GM18861 (cell line): Measurements from ENCODE around the gene DMWD.

ENCODE experiments used
- ATAC-seq: cut with Tn5 transposase; IDR thresholded peaks from one replicate; pipeline ENCODE4 v1.9.1; 2021; ENCODE audit not compliant: unreplicated experiment

DMWD gene

DNA sequence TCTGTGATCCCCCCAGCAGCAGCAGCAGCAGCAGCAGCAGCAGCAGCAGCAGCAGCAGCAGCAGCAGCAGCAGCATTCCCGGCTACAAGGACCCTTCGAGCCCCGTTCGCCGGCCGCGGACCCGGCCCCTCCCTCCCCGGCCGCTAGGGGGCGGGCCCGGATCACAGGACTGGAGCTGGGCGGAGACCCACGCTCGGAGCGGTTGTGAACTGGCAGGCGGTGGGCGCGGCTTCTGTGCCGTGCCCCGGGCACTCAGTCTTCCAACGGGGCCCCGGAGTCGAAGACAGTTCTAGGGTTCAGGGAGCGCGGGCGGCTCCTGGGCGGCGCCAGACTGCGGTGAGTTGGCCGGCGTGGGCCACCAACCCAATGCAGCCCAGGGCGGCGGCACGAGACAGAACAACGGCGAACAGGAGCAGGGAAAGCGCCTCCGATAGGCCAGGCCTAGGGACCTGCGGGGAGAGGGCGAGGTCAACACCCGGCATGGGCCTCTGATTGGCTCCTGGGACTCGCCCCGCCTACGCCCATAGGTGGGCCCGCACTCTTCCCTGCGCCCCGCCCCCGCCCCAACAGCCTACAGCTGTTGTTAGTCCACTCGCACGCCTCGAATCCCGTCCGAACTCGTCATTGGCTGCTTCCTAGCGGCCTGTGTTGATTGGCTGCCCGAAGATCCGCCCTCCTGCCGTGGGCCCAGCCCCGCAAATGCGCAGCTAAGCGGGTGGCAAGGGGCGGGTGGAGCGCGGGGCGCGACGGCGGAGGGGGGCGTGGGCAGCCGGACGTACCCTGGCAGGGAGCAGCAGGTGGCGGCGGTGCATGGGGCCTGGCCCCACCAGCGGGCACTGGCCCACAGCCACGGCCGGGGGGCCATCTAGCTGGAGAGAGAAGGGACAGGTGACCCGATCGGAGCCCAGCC lies 22.2 kb downstream of the DMWD start:
- peak; percentile 36 for ATAC-seq

DNA sequence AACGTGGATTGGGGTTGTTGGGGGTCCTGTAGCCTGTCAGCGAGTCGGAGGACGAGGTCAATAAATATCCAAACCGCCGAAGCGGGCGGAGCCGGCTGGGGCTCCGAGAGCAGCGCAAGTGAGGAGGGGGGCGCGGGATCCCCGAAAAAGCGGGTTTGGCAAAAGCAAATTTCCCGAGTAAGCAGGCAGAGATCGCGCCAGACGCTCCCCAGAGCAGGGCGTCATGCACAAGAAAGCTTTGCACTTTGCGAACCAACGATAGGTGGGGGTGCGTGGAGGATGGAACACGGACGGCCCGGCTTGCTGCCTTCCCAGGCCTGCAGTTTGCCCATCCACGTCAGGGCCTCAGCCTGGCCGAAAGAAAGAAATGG lies 22.8 kb downstream of the DMWD start:
- ATAC-seq, result no peak

DNA sequence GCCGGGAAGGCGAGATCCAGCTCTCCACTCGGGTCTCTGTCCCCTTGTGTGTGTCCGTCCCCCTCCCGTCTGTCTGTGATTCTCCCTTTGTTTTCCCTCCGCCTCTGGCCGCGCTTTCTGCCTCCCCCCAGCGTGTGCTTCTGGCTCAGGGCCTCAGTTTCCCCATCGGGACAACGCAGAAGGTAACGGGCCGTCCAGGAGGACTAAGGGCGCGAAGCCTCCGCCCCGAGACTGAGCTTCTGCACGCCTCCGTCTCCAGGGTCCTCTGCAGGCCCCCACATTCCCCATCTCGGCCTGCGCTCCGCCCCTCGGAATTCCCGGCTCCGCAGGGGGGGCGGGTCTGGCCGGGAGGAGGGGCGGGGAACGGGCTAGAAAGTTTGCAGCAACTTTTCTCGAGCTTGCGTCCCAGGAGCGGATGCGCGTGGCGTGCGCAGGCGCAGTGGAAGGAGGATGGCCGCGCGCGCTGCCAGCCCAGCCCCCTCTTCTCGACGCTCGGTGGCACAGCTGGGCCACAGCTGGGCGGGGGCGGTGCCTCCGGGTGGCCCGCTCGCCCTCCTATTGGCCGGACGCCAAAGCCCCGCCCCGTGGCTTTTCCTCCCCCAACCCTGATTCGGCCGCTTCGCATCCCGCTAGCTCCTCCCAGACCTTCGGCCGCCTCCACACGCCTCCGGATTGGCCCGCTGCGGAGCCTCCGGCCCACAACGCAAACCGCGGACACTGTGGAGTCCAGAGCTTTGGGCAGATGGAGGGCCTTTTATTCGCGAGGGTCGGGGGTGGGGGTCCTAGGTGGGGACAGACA lies 23.5 kb downstream of the DMWD start, which contains the start of gene SIX5:
Gene SIX5, minus strand, starts transcription at position 269 of the 799 bp plus-strand sequence. CDS start 408 bp downstream, outside the sequence.
- peak; percentile 44 for ATAC-seq

DNA sequence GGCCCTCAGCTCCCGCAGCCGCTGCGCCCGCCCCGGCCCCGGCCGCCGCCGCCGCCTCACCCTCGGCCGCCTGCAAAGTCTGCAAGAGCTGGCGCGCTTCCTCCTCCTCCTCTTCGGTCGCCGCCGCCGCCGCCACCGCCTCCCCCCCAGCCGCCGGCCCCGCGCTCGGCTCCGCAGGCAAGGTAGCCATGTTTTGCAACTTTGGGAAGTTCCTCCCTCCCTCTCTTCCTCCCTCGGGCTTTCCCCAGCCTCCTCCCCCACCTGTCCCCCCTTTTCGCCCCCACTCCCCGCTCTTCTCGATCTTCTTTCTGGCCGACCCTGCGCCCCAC lies 24.0 kb downstream of the DMWD start:
- ATAC-seq, result no peak

DNA sequence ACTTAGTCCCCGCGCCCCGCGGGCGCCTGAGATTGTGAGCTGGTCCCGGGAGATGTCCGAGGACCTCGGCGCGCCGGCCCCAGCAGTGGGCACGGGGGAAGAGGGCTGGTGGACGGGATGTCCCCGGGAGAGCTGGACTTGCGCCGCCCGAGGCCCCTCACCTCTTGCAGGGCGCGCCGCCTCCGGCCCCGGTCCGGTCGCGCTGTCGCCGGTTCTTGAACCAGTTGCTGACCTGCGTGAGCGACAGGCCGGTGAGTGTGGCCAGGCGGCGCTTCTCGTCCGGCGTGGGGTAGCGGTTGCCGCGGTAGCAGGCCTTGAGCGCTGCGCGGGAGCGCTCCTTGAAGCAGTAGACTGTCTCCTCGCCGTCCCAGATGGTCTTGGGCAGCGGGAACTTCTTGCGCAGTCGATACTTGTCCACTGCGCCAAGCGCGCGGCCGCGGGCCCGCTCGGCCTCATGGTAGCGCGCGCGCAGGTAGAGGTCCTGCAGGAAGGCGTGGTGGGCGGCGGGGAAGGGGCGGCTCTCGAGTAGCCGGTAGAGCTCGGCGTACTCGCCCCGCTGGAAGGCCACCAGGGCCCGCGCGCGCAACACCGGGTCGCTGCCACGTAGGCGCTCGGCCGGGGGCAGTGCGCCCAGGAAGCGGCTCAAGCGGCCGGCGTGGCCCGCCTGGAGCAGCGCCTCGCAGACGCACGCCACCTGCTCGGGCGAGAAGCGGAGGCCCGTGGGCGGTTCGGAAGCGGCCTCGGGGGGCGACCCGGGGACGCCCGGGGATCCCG lies 24.6 kb downstream of the DMWD start:
- no peak for ATAC-seq

DNA sequence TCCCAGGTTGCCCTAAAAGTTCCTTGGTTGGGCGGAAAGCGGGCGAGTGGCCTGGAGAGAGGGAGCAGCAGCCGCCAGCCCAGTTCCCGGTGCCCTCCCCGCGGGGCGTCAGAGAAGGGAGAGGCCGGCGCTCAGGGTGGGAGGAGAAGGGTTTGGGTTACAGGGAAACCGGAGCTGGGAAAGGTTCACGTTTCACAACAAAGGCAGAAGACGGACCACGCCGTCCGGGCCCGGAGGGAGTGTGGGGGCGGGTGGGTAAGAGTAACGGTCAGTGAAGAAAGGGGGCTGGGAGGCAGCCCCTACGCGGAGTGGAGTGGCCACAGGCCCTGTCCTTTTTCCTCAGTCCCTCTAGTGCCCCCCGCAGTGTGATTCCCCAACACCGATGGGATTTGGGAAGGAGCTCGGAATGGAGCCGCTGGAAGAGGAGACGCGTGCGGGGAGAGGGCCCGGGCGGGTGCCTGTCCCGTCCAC lies 25.2 kb downstream of the DMWD start:
- no peak for ATAC-seq

DNA sequence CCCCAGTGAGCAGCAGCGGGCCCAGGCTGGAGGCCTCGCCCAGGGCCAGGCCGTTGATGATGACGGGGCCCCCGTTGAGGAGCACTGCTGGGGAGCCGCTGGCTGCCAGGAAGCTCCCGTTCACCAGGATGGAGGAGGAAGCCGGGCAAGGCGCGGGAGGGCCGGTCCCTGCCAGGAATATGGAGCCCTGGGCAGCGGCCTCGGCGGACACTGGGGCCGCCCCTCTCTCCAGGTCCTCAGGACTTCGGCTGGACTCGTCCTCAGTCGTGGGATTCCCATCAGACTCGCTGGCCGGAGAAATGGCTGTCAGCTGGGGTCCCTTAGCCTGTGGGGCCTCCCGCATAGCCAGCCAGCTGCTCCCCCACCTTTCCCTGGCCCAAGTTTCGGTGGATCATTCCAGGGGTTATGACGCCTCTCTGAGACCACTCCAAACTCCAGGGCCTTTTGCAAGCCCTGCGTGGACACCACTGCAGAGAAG lies 25.7 kb downstream of the DMWD start:
- ATAC-seq, result no peak

DNA sequence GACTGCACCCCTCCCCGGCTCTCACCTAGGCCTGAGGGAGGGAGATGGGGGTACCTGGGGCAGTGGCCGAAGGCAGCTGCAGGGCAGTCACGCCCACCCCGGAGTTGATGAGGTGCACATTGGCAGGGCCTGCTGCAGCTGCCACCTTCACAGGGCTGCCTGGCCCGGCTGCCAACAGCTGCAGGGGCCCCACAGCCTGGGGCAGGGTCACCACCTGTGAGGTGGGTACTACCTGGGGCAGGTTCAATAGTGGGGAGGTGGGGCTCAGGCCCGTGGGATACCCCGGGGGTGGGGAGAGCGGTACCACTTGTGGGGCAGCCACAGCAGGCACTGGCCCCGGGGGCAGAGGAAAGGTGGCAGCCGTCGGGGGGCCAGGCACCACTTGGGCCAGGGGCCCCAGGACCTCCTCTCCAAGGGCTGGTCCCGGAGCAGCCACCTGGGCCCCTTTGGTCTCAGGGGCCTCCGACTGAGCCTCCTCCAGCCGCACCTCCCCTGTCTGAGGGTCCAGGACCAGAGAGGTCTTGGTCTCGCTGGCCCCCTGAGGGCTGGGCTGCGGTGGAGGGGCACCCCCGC lies 26.3 kb downstream of the DMWD start:
- no peak for ATAC-seq

DNA sequence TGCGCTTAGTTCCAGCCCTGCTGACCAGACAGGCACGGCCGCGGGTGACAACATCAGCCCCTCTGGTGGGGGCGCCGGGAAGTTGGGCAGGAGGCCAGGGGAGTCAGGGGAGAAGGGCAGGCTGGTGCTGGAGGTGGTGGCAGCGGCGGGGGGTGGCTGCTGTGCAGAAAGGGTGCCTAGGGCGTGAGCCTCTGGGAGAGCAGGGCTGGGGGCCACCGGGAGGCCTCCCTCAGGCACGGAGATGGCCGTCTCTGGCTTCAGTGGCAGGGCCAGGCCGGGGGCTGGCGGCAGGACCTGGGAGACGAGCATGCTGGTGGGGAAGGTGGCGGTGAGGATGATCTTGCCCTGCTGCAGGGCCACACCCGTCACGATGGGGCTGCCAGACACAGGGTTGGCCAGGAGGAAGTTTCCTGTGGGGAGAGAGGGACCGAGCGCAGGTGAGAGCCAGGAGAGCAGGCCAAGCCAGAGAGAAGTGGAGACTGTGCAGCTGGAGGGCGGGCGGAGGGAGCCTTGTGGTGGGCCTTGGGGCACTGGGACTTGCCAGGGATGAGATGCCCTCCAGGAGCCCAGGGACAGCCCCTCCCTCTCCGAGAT lies 26.8 kb downstream of the DMWD start:
- no peak for ATAC-seq

DNA sequence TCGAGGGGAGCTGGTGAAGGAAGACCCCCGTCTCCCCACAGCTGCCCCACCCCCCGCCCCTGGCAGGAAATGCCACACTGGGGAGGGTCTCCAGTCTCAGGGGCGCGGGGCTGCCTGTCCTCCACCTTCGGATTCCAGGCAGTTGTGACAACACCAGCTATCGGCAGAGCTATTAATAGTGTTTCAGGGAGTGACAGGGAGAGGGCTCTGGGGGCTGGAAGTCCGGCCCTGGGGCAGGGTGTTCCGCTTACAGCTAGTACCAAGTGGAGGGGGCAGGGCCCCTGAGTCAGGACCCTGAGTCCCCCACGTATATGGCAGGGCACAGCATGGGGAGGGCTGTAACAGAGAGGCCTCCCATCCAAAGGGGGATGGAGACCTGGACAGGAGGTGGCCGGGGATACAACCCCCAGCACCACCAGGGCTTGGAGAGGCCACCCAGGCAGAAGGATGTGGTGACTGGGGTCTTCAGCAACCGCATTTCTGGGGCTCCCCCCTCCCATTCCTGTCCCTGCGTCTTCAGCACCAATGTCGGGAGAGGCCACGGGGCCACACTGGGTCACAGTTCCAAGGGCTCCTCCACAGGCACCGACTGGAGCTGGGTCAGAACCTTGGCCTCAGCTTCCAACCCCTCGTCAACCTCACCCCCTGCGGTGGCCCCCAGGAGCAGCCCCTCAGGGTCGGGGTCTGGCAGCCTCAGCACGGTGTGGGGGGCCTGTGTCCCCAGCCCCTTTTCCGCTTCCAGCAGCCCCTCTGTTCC lies 27.5 kb downstream of the DMWD start:
- ATAC-seq, result no peak

DNA sequence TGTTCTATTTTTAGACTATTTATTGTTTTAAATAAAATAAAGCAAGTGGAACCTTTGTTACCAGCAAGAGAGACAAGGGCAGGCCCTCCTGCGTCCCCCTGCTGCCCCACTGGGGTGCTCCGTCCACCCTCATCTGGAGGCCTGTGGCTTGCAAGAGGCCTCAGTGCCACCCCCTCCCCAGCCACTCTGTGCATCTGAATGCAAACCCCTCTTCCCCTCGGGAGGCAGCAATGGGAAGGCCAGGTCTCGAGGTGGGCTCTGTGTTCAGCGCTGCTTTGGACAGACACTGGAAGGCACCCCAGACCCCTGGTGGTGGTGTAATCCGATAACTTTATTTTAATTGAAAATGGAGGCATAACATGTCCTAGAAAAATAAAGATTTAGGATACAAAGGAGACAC lies 28.2 kb downstream of the DMWD start:
- no peak for ATAC-seq

DNA sequence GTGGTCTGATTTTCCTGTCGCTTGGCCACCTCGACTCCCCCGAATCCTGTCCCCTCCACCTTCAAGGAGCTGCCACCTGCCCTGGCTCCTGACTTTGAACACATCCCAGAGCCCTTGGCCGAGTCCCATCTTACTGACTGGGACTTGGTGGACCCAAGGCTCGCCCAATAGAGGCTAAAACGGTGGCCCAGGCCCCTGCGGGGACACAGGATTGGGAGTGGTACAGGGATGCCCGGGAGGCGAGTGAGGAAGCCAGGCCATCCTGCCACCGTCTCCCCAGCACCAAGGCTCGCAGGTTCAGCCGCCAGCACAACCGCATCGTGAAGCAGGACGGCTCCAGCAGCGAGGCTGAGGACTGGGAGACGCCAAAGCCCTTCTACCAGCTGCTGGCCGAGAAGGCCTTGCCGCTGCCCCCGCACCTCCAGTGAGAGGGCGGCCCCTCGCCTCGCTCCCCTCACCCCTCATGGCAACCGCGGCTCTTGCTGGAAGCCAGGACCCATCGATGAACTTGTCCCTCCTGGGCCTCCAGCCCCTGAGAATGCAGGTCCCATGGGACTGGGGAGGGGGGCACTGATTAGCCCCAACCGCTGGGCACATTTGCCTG lies 28.9 kb downstream of the DMWD start:
- ATAC-seq, result no peak

DNA sequence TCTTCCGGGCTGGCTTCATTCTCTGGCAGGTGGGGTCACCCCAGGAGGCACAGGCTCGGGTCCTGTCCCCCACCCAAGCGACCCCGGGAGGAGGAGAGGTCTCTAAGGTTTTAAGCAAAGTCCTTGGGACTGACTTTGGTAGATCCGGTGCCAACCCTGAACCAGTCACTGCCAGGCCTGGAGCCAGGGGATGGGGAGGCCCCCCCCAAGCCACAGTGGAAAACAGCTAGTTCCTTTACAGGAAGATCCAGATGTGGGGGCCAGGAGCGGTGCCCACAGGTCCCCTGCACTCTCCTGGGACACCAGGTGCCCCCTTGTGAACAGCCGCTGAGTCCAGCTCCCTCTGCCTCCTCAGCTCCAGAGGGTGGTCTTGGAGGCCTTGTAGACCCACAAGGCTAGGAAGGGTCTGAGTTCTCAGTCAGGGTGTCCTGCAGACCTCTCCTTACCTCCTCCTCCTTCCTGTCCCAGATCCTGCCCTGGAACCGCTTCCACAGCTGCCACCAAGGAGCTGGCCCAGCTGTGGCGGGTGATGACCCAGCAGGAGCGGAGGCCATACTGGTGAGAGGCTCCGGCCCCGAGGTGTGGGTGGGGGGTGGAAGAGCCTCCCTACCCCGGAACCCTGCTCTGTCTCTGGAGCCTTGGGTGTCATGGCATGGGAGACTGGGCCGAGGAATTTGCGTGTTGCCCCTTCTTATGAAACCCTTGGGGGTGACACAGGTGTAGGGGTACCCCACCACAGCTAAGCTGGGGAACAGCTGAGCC lies 29.6 kb downstream of the DMWD start:
- ATAC-seq, result no peak

DNA sequence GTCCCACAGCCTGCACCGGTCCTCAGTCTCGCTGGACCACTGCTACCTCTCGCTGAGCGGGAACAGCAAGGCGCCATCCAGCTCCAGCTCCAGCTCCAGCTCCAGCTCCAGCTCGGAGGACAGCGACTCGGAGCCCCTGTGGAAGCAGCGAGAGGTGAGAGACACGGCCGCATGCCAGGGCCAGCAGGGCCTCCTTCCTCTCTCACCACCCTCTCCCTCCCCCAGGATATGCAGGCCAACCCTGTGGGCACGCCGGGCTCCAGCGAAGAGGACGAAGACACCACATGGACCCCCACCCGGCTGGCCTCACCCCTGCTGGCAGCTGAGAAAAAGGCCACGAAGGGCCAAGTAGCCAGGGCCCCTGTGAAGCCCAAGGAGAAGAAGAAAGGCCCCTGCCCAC lies 30.9 kb downstream of the DMWD start:
- ATAC-seq, result no peak

DNA sequence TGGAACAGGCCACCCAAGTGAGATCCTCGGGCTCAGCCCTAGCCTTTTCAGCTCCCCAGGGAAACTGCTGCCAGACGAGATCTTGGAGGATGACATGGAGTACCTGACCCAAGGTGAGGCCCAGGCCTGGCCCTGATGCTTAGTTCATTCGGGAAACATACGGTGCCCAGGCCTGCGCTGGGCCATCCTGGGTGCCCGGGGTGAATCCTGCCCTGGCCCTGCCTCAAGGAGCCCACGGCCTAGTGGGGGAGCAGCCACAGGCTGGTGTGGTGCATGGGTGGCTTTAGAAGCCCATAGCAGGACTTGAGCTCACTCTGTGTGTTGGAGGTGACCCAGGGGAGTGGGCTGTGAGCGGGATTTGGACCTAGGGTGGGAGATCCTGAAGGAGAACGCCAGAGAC lies 33.7 kb downstream of the DMWD start:
- ATAC-seq, result no peak

DNA sequence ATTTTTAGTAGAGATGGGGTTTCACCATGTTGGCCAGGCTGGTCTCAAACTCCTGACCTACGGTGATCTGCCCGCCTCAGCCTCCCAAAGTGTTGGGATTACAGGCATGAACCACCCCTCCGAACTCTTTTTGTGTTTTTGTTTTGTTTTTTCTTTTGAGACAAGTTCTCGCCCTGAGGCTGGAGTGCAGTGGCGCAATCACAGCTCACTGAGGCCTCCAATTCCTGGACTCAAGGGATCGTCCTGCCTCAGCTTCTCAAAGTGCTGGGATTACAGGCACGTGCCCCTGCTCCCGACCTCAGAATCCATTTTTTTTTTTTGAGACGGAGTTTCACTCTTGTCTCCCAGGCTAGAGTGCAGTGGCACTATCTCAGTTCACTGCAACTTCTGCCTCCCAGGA lies 35.0 kb downstream of the DMWD start:
- ATAC-seq, result no peak

DNA sequence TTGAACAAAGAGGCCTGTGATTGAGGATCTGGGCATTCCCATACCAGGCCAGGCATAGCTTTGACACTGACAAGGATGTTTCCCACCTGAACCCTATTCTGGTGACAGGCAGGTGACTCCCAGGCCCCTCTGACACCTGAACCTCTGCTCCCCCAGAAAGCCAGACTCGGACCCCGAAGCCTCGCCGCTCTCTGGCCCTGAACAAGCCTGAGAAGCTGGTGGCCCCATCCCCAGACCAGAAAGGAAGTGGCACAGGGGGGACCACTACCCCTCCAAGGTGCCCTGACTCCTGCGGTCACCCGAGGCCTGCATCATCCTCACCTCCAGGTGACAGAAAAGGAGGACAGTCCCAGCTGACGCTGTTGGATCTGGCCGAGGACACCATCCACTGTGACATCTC lies 38.3 kb downstream of the DMWD start:
- ATAC-seq, result no peak

DNA sequence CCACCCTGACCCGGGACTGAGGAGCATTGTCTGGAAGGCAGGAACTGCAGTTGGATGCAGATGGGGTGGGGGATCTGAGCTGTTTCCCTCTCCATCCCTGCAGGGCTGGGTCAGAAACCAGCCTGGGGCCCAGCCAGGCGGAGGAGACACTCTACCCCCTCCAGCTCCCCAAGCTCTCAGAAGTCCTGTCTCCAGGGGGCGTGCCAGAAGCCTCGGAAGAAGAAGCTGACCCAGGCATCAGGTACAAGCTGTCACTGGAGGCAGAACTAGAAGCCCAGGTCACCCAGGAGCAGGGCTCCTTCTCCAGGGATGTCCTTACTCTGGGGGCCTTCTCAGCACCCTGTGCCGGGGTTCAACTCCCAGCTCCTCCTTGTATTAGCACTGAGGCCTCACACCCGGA lies 39.1 kb downstream of the DMWD start:
- ATAC-seq, result no peak

DNA sequence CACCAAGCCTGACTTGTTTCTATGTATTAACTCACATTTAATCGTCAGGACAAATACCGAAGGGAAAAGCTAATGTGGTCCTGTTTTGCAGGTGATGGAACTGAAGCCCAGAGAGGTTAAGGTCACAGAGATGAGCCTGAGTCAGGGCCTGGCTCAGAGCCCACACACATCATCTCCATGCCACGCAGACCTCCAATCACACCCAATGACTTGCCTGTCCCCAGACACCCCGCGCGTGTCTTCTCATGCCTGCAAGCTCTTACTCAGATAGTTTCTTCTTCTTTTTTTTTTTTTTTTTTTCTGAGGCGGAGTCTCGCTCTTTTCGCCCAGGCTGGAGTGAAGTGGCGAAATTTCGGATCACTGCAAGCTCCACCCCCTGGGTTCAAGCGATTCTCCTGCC lies 40.0 kb downstream of the DMWD start:
- ATAC-seq, result no peak
